GM21825 (cell line): Measurements from ENCODE around the gene SIGLEC12.

Experiments used
- ATAC-seq: cut with Tn5 transposase; IDR thresholded peaks from one replicate; pipeline ENCODE4 v1.9.1; 2021; ENCODE audit warnings: mild to moderate bottlenecking, moderate library complexity; ENCODE audit not compliant: unreplicated experiment

Gene SIGLEC12

DNA sequence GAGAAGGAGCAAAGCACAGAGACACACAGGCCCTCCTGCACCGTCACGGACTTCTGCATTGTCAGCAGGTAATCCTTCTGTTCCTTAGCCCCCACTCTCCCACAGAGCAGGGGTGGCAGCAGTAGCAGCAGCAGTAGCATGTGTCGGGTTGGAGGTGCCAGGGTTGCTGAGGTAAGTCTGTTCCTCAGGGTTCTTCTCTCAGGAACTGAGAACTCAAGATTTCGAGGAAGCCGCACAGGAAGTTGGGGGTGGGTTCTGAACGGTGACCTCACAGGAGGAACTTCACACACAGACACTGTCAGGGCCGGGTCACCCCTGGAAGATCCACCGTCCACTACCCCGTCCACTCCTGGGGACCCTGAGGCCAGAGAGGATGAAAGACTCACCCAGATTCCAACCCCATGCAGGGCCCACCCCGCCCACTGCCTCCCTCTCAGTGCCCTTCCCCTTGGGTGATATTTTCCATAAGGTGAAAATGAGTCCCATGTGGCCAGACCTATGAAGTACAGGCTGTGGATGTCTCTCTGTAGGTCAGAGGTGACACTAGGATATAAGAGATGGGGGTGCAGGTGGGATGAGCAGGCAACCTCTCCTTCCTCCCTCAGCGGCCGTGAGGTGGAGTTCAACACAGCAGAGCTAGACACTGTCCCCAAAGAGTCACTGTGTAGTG is at the start of gene SIGLEC12:
TSS of gene SIGLEC12 (minus strand) at position 207 of the 670 bp plus-strand sequence. CDS start at position 140, 67 bp downstream.
- ATAC-seq: no peak

- no peak for ATAC-seq
Measured at GRCh38 chr19:51550848-51551672, 49.5 kb upstream of the SIGLEC12 start.

DNA sequence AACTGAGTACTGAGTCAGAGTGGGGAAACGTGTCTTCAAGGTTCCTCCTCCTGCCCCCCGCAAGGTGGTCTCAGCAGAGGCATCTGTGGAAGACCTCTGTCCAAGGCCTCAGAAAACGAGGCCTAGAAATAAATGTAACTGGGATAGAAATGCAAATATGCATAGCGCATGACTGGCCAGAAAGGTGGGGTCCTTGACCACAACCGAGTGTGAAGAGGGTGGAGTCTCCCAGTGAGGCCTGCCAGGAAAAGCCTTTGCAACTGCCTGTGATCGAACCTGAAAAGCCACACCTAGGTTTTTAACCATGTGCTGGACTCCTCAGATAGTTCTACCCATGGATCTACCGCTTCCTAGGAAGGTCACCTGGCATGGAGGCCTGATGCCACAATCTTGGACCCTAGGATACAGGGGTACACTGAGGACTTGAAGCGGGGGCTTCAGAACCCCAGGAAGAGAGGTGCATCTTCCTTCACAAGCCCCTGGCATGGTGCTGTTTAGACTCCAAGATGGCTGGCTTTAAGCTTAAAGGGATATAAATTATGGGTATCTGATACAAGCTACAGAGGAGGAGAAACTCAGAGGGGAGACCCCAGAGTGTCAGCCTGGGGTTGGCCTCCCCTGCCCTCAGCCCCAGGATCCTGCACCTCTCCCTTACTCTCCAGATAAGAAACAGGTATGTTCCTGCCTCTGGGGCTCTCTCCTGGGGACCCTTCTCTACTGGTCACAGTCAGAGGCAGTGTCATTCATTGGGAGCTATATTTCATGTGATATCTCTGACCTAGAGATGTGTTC is 48.1 kb upstream of the SIGLEC12 start:
- no peak for ATAC-seq

GRCh38 chr19:51548891-51549305 is 47.3 kb upstream of the SIGLEC12 start:
- ATAC-seq: no peak

DNA sequence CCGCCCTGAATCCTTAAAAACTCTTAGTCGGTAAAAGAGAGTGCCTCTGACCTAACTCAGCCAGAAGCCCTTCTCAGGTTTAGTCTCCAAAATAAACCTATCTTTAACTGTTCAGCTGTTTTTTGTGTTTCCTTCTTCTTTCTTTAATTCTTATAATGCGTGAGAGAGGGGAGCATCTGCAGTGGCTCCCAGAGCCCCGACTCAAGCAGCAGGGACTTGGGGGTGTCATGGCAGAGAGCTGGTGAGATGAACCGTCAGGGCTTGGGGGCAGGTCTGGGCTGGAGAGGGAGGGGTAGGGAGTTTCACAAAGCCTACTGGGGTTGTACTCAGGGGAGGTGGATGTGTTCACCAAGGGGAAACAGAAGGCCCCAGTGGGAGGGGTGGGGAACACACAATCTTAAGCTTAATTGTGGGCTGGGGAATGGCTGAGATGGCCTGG is 46.6 kb upstream of the SIGLEC12 start:
- ATAC-seq: no peak

- no peak for ATAC-seq
Measured at GRCh38 chr19:51547397-51548212, 46.0 kb upstream of the SIGLEC12 start.

GRCh38 chr19:51546650-51547396 is 45.2 kb upstream of the SIGLEC12 start:
- no peak for ATAC-seq

GRCh38 chr19:51546107-51546649 is 44.6 kb upstream of the SIGLEC12 start:
- ATAC-seq: no peak

GRCh38 chr19:51544038-51544437 is 42.4 kb upstream of the SIGLEC12 start:
- ATAC-seq: no peak

- ATAC-seq: no peak
Measured at GRCh38 chr19:51542699-51543098, 41.1 kb upstream of the SIGLEC12 start.

- ATAC-seq: no peak
Measured at GRCh38 chr19:51541458-51542357, 40.1 kb upstream of the SIGLEC12 start.

GRCh38 chr19:51539821-51540366 is 38.3 kb upstream of the SIGLEC12 start:
- no peak for ATAC-seq

DNA sequence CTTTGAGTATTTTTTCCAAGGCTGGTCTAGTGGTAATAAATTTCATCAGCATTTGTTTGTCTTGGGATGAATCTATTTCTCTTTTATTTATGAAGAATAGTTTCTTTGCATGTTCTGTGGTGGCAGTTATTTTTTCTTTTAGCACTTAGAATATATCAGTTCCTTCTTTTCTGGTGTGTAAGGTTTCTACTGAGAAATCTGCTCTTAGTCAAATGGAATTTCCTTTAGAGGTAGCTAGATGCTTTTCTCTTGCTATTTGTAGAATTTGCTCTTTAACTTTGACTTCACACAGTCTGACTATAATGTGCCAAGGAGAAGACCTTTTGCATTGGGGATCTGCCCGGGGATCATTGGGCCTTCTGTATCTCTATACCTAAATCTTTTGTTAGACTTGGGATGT is 33.9 kb upstream of the SIGLEC12 start:
- no peak for ATAC-seq

- ATAC-seq: no peak
Measured at GRCh38 chr19:51531349-51532315, 30.0 kb upstream of the SIGLEC12 start, which contains the start of gene SIGLEC6. TSS of gene SIGLEC6 (minus strand) at chr19:51531670. CDS start at chr19:51531648, 22 bp downstream.

- no peak for ATAC-seq
Measured at GRCh38 chr19:51530616-51531015, 29.0 kb upstream of the SIGLEC12 start.

GRCh38 chr19:51529301-51529700 is 27.7 kb upstream of the SIGLEC12 start:
- ATAC-seq: no peak

- ATAC-seq: no peak
Measured at GRCh38 chr19:51525651-51526050, 24.1 kb upstream of the SIGLEC12 start.
